Measurements from ENCODE around the gene RP9.

GRCh38 chr7:33099154-33099940 lies 9.9 kb downstream of the RP9 start:
- TF ChIP-seq, protein P1, sequence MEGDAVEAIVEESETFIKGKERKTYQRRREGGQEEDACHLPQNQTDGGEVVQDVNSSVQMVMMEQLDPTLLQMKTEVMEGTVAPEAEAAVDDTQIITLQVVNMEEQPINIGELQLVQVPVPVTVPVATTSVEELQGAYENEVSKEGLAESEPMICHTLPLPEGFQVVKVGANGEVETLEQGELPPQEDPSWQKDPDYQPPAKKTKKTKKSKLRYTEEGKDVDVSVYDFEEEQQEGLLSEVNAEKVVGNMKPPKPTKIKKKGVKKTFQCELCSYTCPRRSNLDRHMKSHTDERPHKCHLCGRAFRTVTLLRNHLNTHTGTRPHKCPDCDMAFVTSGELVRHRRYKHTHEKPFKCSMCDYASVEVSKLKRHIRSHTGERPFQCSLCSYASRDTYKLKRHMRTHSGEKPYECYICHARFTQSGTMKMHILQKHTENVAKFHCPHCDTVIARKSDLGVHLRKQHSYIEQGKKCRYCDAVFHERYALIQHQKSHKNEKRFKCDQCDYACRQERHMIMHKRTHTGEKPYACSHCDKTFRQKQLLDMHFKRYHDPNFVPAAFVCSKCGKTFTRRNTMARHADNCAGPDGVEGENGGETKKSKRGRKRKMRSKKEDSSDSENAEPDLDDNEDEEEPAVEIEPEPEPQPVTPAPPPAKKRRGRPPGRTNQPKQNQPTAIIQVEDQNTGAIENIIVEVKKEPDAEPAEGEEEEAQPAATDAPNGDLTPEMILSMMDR (conservative IDR thresholded peaks at IDR 0.05 in 1 of 2, IDR thresholded peaks at IDR 0.05 in 1 of 2; ENCODE audit: low read depth in 1 of 2, low read length in 2 of 2) = no peak
- no peak for TF ChIP-seq EZH2 (IDR thresholded peaks at IDR 0.05; ENCODE audit: low read length, missing control alignments)

All from fibroblast of lung (primary cell).